Activated CD4-positive, CD25-positive, alpha-beta regulatory T cell treated with anti-CD3 and anti-CD28 coated beads, Interleukin-2, amount 50 U/mL, for 72 hours (primary cell): ENCODE data around the gene P2RX6.
"Not testable (repeated sequence)": the region's sequence is repeated elsewhere in the genome, so short reads cannot be mapped to it uniquely, and the experiment has no call there.

Experiments
- DNase-seq: peaks from one replicate; pipeline ENCODE4 v3.0.0; 2021

Gene P2RX6

GRCh38 chr22:21014726-21015465 is at the start of gene P2RX6:
Gene P2RX6 (plus strand): TSS chr22:21015165. CDS start chr22:21015175, 10 bp downstream.
- no peak for DNase-seq

- no peak for DNase-seq
These were observed 48.8 kb upstream of the P2RX6 start for GRCh38 chr22:20965888-20966855.

GRCh38 chr22:20966883-20967696 is 47.9 kb upstream of the P2RX6 start, which contains the start of gene AIFM3:
Gene AIFM3 (plus strand): TSS chr22:20967255. CDS start chr22:20967945, 690 bp downstream.
- DNase-seq = no peak

GRCh38 chr22:20967697-20968211 is 47.2 kb upstream of the P2RX6 start:
- DNase-seq = no peak

GRCh38 chr22:20968281-20968977 is 46.5 kb upstream of the P2RX6 start:
- DNase-seq = no peak

- no peak for DNase-seq
These were observed 43.9 kb upstream of the P2RX6 start for GRCh38 chr22:20970939-20971657.

- not testable (repeated sequence) for DNase-seq
These were observed 42.8 kb upstream of the P2RX6 start for GRCh38 chr22:20972014-20972694.

- DNase-seq = no peak
These were observed 41.9 kb upstream of the P2RX6 start for GRCh38 chr22:20972933-20973577.

- DNase-seq = no peak
These were observed 41.2 kb upstream of the P2RX6 start for GRCh38 chr22:20973634-20974286.

- no peak for DNase-seq
These were observed 40.5 kb upstream of the P2RX6 start for GRCh38 chr22:20974336-20974955.

- no peak for DNase-seq
These were observed 39.2 kb upstream of the P2RX6 start for GRCh38 chr22:20975541-20976290.

GRCh38 chr22:20976291-20976877 is 38.6 kb upstream of the P2RX6 start:
- DNase-seq = no peak

- peak; percentile 21 for DNase-seq
These were observed 37.9 kb upstream of the P2RX6 start for GRCh38 chr22:20977019-20977418.

- peak; percentile 25 for DNase-seq
These were observed 37.3 kb upstream of the P2RX6 start for GRCh38 chr22:20977516-20978170.

- DNase-seq = no peak
These were observed 36.5 kb upstream of the P2RX6 start for GRCh38 chr22:20978419-20978818.

GRCh38 chr22:20979243-20979809 is 35.6 kb upstream of the P2RX6 start:
- DNase-seq = no peak

GRCh38 chr22:20979940-20980453 is 35.0 kb upstream of the P2RX6 start:
- DNase-seq = no peak
